Ascending aorta (tissue), 2 donors: ENCODE measurements around the gene RPL39. TPM values are rescaled to one million over a fixed set of nuclear protein-coding genes. Genes with fewer than 3 reads are reported as not detected.
"Not testable (repeated sequence)": the region's sequence is repeated elsewhere in the genome, so short reads cannot be mapped to it uniquely, and the experiment has no call there.

Experiments used
- DNase-seq, 2 donors: peaks; one replicate each; pipeline ENCODE4 v3.0.0-alpha.2; 2019; ENCODE audit warnings: low spot score in 2 of 2
- H3K27ac ChIP-seq, 2 donors: fragments of 200-600 bp; sonication (generic); one replicate each; pipeline ENCODE4 v1.5.1; 2016 to 2017; ENCODE audit warnings: mild to moderate bottlenecking in 1 of 2
- H3K27me3 ChIP-seq: fragments of 200-600 bp; sonication (generic); one replicate; pipeline ENCODE4 v1.5.1; 2017
- H3K36me3 ChIP-seq, 2 donors: fragments of 200-600 bp; sonication (generic); one replicate each; pipeline ENCODE4 v1.5.1; 2016
- H3K4me1 ChIP-seq, 2 donors: fragments of 200-600 bp; sonication (generic); one replicate each; pipeline ENCODE4 v1.5.1; 2016 to 2017; ENCODE audit warnings: mild to moderate bottlenecking in 1 of 2
- H3K4me3 ChIP-seq, 2 donors: fragments of 200-600 bp; sonication (generic); one replicate each; pipeline ENCODE4 v1.5.1; 2016 to 2017; ENCODE audit warnings: mild to moderate bottlenecking in 1 of 2
- H3K9me3 ChIP-seq, 2 donors: fragments of 200-600 bp; sonication (generic); one replicate each; pipeline ENCODE4 v1.5.1; 2016
- intact Hi-C: fragments of 100-400 bp; cut with DNase I; formaldehyde crosslinking; loops from one replicate; pipeline ENCODE4 v1.15.1; 2023
- total RNA-seq: library from RNA; depleted of rRNA; stranded (reverse); fragments of >200 nt; gene quantifications from one replicate; pipeline ENCODE4 v1.1.0, GENCODE V29; 2016
- TF ChIP-seq, protein P1 (sequence below), 3 experiments: fragments of 200-600 bp in 2 of 3; fragments of 450-650 bp in 1 of 3; sonication (generic) in 2 of 3; IDR thresholded peaks; one replicate each; pipeline ENCODE4 v1.5.1; 2016 to 2019; ENCODE audit warnings: antibody characterized with exemption in 3 of 3, mild to moderate bottlenecking in 1 of 3, moderate library complexity in 1 of 3

The RPL39 gene
- 2,929 TPM for total RNA-seq

DNA sequence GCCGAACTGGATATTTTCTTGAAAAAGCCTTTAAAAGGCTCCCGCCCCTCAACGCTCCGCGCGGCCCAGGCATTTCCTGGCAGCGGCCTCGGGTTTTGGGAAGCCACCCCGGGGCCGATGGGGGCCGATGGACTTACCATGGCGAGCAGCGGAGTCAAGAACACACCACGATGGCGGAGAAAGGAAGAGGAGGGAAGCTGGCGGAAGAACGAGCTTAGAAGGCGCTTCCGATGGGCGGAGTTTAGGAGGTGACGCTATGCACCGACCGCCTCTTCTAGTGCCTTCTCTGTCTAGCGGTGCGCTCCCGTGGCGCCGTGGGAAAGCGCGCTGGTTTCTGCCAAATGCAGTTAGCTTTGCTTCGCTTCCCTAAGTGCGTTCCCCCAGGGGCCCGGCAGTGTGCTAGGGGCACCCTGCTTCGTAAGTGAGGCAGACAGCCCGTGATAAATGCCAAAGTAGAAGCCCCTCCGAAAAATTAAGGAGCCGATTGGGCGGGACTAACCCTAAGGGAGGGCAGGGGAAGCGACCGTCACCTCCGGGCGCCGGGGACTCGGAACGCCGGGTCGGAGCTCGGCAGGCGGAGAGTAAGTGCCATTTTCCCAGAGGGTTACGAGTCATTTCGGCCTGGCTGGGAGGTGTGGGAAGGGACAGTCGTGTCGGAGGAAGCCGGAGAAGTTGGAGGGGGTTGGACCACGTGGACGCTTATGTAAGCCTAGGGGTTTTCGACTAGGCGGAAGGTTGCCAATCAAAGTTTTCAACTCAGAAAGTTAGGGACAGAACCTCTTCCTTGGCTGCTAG lies at the start of gene RPL39:
TSS of gene RPL39 (minus strand) at position 194 of the 795 bp plus-strand sequence. CDS start at position 140, 54 bp downstream.
- Histone ChIP-seq H3K27me3 (no peaks in the 10 kb centered on the region), H3K27ac (peak within 1 kb of the TSS; percentile 88 to 95), H3K36me3 (peaks cover 2 to 22% of the 10 kb centered on the region in 2 donors), H3K4me3 (peak within 1 kb of the TSS; percentile 59 to 82), H3K4me1 (peaks cover 2 to 13% of the 10 kb centered on the region in 2 donors), H3K9me3 (no peaks in the 10 kb centered on the region)
- intact Hi-C loops, result loop anchor here (1.0 to 5.0 kb wide), 6 partner anchors 61 to 323 kb away; partner anchors contain the start of genes NDUFA1, NKAP, NKRF and RNF113A
- TF ChIP-seq, protein P1, sequence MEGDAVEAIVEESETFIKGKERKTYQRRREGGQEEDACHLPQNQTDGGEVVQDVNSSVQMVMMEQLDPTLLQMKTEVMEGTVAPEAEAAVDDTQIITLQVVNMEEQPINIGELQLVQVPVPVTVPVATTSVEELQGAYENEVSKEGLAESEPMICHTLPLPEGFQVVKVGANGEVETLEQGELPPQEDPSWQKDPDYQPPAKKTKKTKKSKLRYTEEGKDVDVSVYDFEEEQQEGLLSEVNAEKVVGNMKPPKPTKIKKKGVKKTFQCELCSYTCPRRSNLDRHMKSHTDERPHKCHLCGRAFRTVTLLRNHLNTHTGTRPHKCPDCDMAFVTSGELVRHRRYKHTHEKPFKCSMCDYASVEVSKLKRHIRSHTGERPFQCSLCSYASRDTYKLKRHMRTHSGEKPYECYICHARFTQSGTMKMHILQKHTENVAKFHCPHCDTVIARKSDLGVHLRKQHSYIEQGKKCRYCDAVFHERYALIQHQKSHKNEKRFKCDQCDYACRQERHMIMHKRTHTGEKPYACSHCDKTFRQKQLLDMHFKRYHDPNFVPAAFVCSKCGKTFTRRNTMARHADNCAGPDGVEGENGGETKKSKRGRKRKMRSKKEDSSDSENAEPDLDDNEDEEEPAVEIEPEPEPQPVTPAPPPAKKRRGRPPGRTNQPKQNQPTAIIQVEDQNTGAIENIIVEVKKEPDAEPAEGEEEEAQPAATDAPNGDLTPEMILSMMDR (IDR thresholded peaks at IDR 0.05), result no peak
- peak; percentile 45 to 88 for DNase-seq

DNA sequence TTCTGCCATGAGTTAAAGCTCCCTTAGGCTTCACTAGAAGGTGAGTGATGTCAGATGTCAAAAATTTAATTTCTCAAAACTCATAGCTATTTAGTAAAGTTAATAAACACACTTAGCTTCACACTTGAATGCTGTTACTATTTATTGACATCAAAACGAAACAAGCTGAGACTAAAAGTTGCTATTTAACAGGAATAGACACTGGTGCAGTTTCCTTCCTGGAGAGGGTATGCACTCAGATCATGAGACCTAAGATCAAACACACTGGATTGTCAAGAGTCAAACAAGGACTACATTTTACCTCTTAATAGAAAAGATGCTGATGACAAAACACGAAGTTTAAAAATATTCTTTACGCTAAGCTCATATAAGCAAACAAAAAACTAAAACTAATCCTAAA lies 42.5 kb upstream of the RPL39 start:
- no peaks in the 10 kb centered on the region for H3K9me3 ChIP-seq
- TF ChIP-seq, protein P1 (IDR thresholded peaks at IDR 0.05), result no peak
- no peaks in the 10 kb centered on the region for H3K27me3 ChIP-seq
- no peak overlapping the region for H3K4me3 ChIP-seq
- H3K36me3 ChIP-seq, result peaks cover 11 to 32% of the 10 kb centered on the region in 2 donors
- intact Hi-C loops, result no loop called here
- no peak for DNase-seq
- H3K4me1 ChIP-seq, result no peaks in the 10 kb centered on the region
- no peak overlapping the region for H3K27ac ChIP-seq

DNA sequence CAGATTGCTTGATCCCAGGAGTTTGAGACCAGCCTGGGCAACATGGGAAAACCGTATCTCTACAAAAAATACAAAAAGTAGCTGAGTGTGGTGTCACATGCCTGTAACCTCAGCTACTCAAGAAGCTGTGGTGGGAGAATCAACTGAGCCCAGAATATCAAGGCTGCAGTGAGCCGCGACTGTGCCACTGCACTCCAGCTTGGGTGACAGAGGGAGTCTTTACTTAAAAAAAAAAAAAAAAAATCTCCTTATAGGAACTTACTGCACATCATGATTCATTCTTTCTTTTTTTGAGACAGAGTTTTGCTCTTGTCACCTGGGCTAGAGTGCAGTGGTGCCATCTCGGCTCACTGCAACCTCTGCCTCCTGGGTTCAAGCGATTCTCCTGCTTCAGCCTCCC lies 37.0 kb upstream of the RPL39 start:
- Histone ChIP-seq H3K9me3 (no peaks in the 10 kb centered on the region), H3K27ac (no peak overlapping the region), H3K4me3 (no peak overlapping the region), H3K36me3 (peaks cover 0 to 10% of the 10 kb centered on the region in 2 donors), H3K27me3 (no peaks in the 10 kb centered on the region), H3K4me1 (no peaks in the 10 kb centered on the region)
- no peak for DNase-seq
- TF ChIP-seq, protein P1 (IDR thresholded peaks at IDR 0.05), result no peak
- intact Hi-C loops, result no loop called here

DNA sequence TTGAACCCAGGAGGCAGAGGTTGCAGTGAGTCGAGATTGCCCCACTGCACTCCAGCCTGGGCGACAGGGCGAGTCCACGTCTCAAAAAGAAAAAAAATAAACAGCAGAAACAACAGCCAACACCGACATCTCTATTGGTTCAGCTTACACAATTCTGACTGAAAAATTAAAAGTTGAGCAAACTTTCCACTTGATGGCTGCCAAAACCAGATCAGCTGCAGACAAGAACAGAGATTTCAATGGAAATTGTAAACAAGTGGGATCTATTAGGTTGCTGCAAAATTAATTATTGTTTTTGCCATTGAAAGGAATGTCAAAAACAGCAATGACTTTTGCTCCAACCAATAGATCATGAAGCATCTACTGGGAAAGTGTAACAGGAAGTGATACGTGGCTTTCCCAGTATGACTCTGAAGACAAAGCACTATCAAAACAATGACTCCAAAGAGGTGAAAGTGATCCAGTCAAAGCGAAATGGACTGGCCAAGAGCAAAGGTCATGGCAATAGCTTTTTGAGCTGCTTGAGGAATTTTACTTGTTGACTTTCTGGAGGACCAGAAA lies 35.0 kb upstream of the RPL39 start:
- no peaks in the 10 kb centered on the region for H3K9me3 ChIP-seq
- no peaks in the 10 kb centered on the region for H3K4me1 ChIP-seq
- TF ChIP-seq, protein P1 (IDR thresholded peaks at IDR 0.05), result no peak
- intact Hi-C loops, result no loop called here
- H3K4me3 ChIP-seq, result no peak overlapping the region
- peaks cover 0 to 6% of the 10 kb centered on the region in 2 donors for H3K36me3 ChIP-seq
- H3K27me3 ChIP-seq, result no peaks in the 10 kb centered on the region
- no peak for DNase-seq
- no peak overlapping the region for H3K27ac ChIP-seq

DNA sequence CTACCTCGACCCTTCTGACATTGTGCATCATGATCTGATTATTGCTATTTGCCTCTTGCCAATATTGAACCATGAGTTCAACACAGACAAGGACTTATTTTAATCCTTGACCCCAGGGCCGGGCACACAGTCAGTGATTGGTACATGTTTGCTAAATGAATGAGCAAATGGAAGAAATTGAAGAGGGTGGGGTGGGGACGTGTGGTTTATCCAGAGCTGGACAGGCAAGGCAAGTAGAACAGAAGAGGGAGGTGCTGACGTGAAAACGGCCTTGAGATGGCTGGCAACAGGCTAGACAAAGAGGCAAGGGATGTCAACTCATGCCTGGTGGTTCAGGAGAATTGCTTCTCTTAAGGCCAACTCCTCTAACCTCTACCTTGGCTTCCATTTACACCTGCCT lies 32.8 kb upstream of the RPL39 start:
- H3K27me3 ChIP-seq, H3K4me1 ChIP-seq, H3K4me3 ChIP-seq, H3K9me3 ChIP-seq, H3K27ac ChIP-seq, DNase-seq, intact Hi-C loops, H3K36me3 ChIP-seq: not testable (repeated sequence)

DNA sequence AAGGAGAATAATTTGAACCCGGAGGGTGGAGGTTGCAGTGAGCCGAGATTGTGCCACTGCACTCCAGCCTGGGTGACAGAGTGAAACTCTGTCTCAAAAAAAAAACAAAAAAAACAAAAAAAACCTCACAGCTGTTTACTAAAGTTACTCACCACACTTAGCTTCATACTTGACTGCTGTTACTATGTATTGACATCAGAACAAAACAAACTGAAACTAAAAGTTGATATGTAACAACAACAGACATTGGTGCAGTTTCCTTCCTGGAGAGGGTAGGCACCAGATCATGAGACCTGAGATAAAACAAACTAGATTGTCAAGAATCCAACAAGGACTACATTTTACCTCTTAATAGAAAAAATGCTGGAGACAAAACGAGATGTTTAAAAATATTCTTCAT lies 30.3 kb upstream of the RPL39 start:
- H3K27ac ChIP-seq, intact Hi-C loops, H3K27me3 ChIP-seq, H3K4me3 ChIP-seq, DNase-seq, H3K36me3 ChIP-seq, H3K4me1 ChIP-seq, H3K9me3 ChIP-seq: not testable (repeated sequence)
